Sigmoid colon (tissue), 4 donors: ENCODE data around the gene USP44.

ENCODE experiments used
- EP300 ChIP-seq, 4 donors: sonication (generic); formaldehyde crosslinking; IDR thresholded peaks; one replicate each; pipeline ENCODE4 v1.6.1; 2017; ENCODE audit warnings: antibody characterized with exemption in 4 of 4
- POLR2A ChIP-seq, 2 donors: fragments of 450-650 bp; IDR thresholded peaks; one replicate each; pipeline ENCODE4 v1.6.1; 2016; ENCODE audit warnings: antibody characterized with exemption in 2 of 2, mild to moderate bottlenecking in 2 of 2, moderate library complexity in 2 of 2
- TF ChIP-seq, protein P1 (sequence below), 4 experiments: fragments of 450-650 bp in 3 of 4; fragments of 200-600 bp in 1 of 4; IDR thresholded peaks; one replicate each; pipeline ENCODE4 v1.5.1; 2016 to 2019; ENCODE audit warnings: antibody characterized with exemption in 4 of 4, mild to moderate bottlenecking in 3 of 4, moderate library complexity in 2 of 4

DNA sequence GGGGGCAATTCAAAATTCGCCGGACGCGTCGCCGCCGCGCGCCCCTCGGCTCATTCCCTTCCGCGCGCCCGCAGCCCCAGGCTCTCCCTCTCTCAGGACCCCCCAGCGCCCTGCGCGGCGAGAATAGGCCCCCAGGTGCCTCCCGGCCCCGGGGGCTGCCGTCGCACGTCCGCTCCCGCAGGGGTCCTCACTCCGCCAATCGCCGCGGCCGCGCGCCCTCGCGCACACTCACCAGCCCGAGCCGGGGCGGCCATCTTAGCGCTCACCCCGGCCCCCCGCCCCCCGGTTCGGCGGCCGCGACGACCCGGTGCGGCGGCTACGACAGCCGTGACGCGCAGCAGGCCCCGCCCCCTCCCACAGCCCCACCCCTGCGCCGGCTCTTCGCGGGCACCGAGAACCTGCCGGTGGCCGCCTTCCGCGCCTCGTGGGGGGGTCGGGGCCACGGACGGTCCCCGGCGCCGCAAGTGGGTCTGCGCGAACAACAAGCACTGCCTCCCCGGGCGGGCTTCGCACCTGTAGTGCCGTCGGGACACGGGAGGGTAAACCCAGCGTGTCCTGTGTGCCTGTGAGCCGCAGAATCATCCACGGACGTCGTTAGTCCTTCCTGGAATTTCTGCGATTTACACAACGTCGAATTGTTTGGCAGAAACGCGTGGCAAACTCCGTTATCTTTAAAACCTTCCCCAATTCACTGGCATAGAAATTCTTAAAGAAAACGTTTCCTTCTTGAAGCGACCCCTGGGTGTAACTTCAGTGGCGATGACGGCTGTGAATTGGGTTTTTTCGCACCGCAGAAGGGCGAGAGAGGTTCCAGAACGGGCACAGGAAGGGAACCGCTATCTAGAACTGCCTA lies 2.5 kb downstream of the USP44 start:
- TF ChIP-seq POLR2A (IDR thresholded peaks at IDR 0.05) (no peak), EP300 (IDR thresholded peaks at IDR 0.05) (no peak)
- TF ChIP-seq, protein P1, sequence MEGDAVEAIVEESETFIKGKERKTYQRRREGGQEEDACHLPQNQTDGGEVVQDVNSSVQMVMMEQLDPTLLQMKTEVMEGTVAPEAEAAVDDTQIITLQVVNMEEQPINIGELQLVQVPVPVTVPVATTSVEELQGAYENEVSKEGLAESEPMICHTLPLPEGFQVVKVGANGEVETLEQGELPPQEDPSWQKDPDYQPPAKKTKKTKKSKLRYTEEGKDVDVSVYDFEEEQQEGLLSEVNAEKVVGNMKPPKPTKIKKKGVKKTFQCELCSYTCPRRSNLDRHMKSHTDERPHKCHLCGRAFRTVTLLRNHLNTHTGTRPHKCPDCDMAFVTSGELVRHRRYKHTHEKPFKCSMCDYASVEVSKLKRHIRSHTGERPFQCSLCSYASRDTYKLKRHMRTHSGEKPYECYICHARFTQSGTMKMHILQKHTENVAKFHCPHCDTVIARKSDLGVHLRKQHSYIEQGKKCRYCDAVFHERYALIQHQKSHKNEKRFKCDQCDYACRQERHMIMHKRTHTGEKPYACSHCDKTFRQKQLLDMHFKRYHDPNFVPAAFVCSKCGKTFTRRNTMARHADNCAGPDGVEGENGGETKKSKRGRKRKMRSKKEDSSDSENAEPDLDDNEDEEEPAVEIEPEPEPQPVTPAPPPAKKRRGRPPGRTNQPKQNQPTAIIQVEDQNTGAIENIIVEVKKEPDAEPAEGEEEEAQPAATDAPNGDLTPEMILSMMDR (IDR thresholded peaks at IDR 0.05): no peak
